HepG2 (cell line): Measurements from ENCODE around the gene CMTM1. TPM values are rescaled to one million over a fixed set of nuclear protein-coding genes. Genes with fewer than 3 reads are reported as not detected.

ENCODE experiments used
- CHCHD3 ChIP-seq: sonication (generic); formaldehyde crosslinking; IDR thresholded peaks from 2 replicates; pipeline ENCODE4 v1.8.0; 2022; ENCODE audit warnings: mild to moderate bottlenecking, missing genetic modification reagents, moderate library complexity
- HCFC1 ChIP-seq: fragments of 150-350 bp; IDR thresholded peaks from 2 replicates; pipeline ENCODE4 v1.6.1; 2014; ENCODE audit warnings: low read depth, low read length
- HMGA1 ChIP-seq: sonication (generic); formaldehyde crosslinking; conservative IDR thresholded peaks from 2 replicates; pipeline ENCODE4 v1.4.0; 2020; ENCODE audit warnings: missing genetic modification reagents
- KDM2A ChIP-seq: sonication (generic); formaldehyde crosslinking; IDR thresholded peaks from 2 replicates; pipeline ENCODE4 v1.4.0; 2020; ENCODE audit warnings: low read depth, missing genetic modification reagents, borderline replicate concordance
- MED13 ChIP-seq: sonication (generic); formaldehyde crosslinking; IDR thresholded peaks from 2 replicates; pipeline ENCODE4 v1.5.0; 2020; ENCODE audit warnings: missing genetic modification reagents
- NFKB2 ChIP-seq: sonication (generic); formaldehyde crosslinking; IDR thresholded peaks from 2 replicates; pipeline ENCODE4 v1.4.0; 2020; ENCODE audit warnings: missing genetic modification reagents, borderline replicate concordance
- ONECUT2 ChIP-seq: sonication (generic); formaldehyde crosslinking; IDR thresholded peaks from 2 replicates; pipeline ENCODE4 v1.4.0; 2020; ENCODE audit warnings: missing genetic modification reagents
- PCBP1 ChIP-seq: fragments of 200-400 bp; formaldehyde crosslinking; IDR thresholded peaks from 2 replicates; pipeline ENCODE4 v1.6.1; 2017; ENCODE audit warnings: mild to moderate bottlenecking, low read depth, low read length, borderline replicate concordance
- PHF8 ChIP-seq: sonication (generic); formaldehyde crosslinking; IDR thresholded peaks from 2 replicates; pipeline ENCODE4 v1.5.0; 2020; ENCODE audit warnings: missing genetic modification reagents
- POLR2G ChIP-seq: fragments of 200-400 bp; formaldehyde crosslinking; IDR thresholded peaks from 2 replicates; pipeline ENCODE4 v1.6.1; 2018; ENCODE audit warnings: mild to moderate bottlenecking, low read depth, low read length, moderate library complexity
- SYNCRIP ChIP-seq: fragments of 200-400 bp; formaldehyde crosslinking; IDR thresholded peaks from 2 replicates; pipeline ENCODE4 v1.6.1; 2018; ENCODE audit warnings: mild to moderate bottlenecking, low read depth, low read length; ENCODE audit not compliant: insufficient read depth
- TMF1 ChIP-seq: sonication (generic); formaldehyde crosslinking; IDR thresholded peaks from 2 replicates; pipeline ENCODE4 v1.8.1; 2022; ENCODE audit warnings: low read depth, missing genetic modification reagents
- U2AF1 ChIP-seq: fragments of 200-400 bp; formaldehyde crosslinking; optimal IDR thresholded peaks from 2 replicates; pipeline ENCODE3; 2017; ENCODE audit warnings: mild to moderate bottlenecking, low read depth, low read length
- XRCC5 ChIP-seq: fragments of 200-400 bp; formaldehyde crosslinking; optimal IDR thresholded peaks from 2 replicates; pipeline ENCODE3; 2017; ENCODE audit warnings: mild to moderate bottlenecking, low read length
- ZNF138 ChIP-seq: sonication (generic); formaldehyde crosslinking; IDR thresholded peaks from 2 replicates; pipeline ENCODE4 v1.5.0; 2020; ENCODE audit warnings: mild to moderate bottlenecking, low read depth, missing genetic modification reagents
- ZNF180 ChIP-seq: sonication (generic); formaldehyde crosslinking; IDR thresholded peaks from 2 replicates; pipeline ENCODE4 v1.4.0; 2020; ENCODE audit warnings: low read depth, missing genetic modification reagents, borderline replicate concordance
- ZNF432 ChIP-seq: sonication (generic); formaldehyde crosslinking; IDR thresholded peaks from 2 replicates; pipeline ENCODE4 v1.5.0; 2020; ENCODE audit warnings: missing genetic modification reagents, mild to moderate bottlenecking, borderline replicate concordance
- ZNF44 ChIP-seq: sonication (generic); formaldehyde crosslinking; IDR thresholded peaks from 2 replicates; pipeline ENCODE4 v1.5.1; 2020; ENCODE audit warnings: mild to moderate bottlenecking, missing genetic modification reagents
- ZNF724P ChIP-seq: sonication (generic); formaldehyde crosslinking; IDR thresholded peaks from 2 replicates; pipeline ENCODE4 v1.8.0; 2022; ENCODE audit warnings: missing genetic modification reagents, borderline replicate concordance
- ZNF746 ChIP-seq: sonication (generic); formaldehyde crosslinking; IDR thresholded peaks from 2 replicates; pipeline ENCODE4 v1.8.0; 2022; ENCODE audit warnings: mild to moderate bottlenecking, missing genetic modification reagents
- polyA plus RNA-seq, 8 experiments: library from polyadenylated mRNA; depleted of rRNA in 3 of 8; stranded (reverse) in 7 of 8; unstranded in 1 of 8; fragments of >200 nt; fragmentation: Illumina TruSeq in 4 of 8; extraction: Trizol in 4 of 8; gene quantifications; 2 replicates each; pipeline versions ENCODE4 v1.2.1 to v1.2.3, GENCODE V29; 2011 to 2016; ENCODE audit warnings: low read depth in 4 of 8, missing spikeins in 1 of 8, mixed read lengths in 1 of 8; ENCODE audit not compliant: insufficient read depth in 1 of 8
- total RNA-seq, 5 experiments: library from RNA; depleted of rRNA; stranded (reverse); fragments of >200 nt; fragmentation: Illumina TruSeq; extraction: Trizol; gene quantifications; 2 replicates each; pipeline ENCODE4 v1.2.3, GENCODE V29; 2016; ENCODE audit warnings: low read depth in 1 of 5
- TF ChIP-seq, protein P1 (sequence below): sonication (generic); formaldehyde crosslinking; IDR thresholded peaks from 2 replicates; pipeline ENCODE4 v1.8.1; 2023; ENCODE audit warnings: mild to moderate bottlenecking, missing genetic modification reagents
- TF ChIP-seq, protein P2 (sequence below): sonication (generic); formaldehyde crosslinking; IDR thresholded peaks from 2 replicates; pipeline ENCODE4 v1.8.0; 2022; ENCODE audit warnings: missing genetic modification reagents, low read depth, mild to moderate bottlenecking, borderline replicate concordance
- TF ChIP-seq, protein P3 (sequence below): sonication (generic); formaldehyde crosslinking; IDR thresholded peaks from 2 replicates; pipeline ENCODE4 v1.9.0; 2022; ENCODE audit warnings: missing genetic modification reagents, mild to moderate bottlenecking, borderline replicate concordance
- TF ChIP-seq, protein P4 (sequence below): sonication (generic); formaldehyde crosslinking; IDR thresholded peaks from 2 replicates; pipeline ENCODE4 v1.5.0; 2020; ENCODE audit warnings: mild to moderate bottlenecking, missing genetic modification reagents

The CMTM1 gene
- total and polyA plus RNA-seq, 2 of the 13 experiments (the other 11 are each of a cell fraction or from before 2014, with no cell fraction given) = 1.7 to 2.9 TPM

DNA sequence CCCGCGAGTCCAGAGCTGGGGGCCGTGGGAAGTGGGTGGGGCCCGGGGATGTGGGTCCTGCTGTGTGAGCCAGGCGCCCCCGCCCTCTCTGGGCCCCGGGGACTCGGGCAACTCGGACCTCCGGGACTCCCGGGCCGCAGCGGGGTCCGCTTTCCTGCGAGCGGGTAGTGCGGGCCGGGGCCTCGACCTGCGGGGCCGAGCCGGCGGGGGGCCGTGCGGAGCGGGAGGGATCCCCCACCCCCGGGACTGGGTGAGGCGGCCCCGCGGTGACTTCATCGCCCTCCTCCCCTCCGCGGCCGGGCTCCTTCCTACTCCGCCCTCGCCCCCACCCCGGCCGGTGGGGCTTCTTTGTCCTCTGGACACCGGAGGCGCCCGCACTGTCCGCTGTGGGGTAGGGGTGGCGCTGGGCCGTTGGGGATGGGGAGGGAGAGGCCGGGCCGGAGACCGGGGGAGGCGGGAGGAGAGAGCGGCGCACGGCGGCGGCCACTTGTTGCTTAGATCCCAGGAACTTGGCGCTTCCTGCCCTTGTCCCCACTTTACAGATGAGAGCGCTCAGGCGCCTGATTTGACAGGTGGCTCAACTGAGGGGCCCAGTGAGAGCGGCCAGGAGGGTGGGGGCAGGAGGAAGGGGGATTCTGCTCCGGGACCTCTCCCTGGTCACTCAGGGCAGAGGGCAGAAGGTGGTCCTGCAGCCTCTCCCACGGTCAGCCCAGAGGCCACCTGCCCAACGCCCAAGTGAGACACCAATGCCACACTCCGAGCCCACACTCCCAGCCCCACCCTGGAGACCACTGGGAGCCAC, 39.1 kb downstream of the CMTM1 start (continued):
- TF ChIP-seq SYNCRIP (no peak), ZNF180 (CRISPR knock-in tag) (no peak), ZNF44 (CRISPR knock-in tag) (no peak), ZNF724P (CRISPR knock-in tag) (peak; percentile 44; the same call in 1 of the 2 replicates), XRCC5 (no peak), PHF8 (CRISPR knock-in tag) (peak; percentile 35; the same call in 1 of the 2 replicates), POLR2G (peak; percentile 41), PCBP1 (peak; percentile 23; the same call in 1 of the 2 replicates), TMF1 (CRISPR knock-in tag) (no peak), HCFC1 (no peak), HMGA1 (no peak), MED13 (CRISPR knock-in tag) (no peak; the same call in 1 of the 2 replicates), CHCHD3 (CRISPR knock-in tag) (no peak), U2AF1 (no peak), KDM2A (CRISPR knock-in tag) (no peak), ZNF138 (CRISPR knock-in tag) (no peak), ZNF432 (CRISPR knock-in tag) (no peak), NFKB2 (CRISPR knock-in tag) (no peak), ZNF746 (CRISPR knock-in tag) (peak; percentile 38; the same call in 1 of the 2 replicates), ONECUT2 (CRISPR knock-in tag) (no peak)
- TF ChIP-seq, protein P1, sequence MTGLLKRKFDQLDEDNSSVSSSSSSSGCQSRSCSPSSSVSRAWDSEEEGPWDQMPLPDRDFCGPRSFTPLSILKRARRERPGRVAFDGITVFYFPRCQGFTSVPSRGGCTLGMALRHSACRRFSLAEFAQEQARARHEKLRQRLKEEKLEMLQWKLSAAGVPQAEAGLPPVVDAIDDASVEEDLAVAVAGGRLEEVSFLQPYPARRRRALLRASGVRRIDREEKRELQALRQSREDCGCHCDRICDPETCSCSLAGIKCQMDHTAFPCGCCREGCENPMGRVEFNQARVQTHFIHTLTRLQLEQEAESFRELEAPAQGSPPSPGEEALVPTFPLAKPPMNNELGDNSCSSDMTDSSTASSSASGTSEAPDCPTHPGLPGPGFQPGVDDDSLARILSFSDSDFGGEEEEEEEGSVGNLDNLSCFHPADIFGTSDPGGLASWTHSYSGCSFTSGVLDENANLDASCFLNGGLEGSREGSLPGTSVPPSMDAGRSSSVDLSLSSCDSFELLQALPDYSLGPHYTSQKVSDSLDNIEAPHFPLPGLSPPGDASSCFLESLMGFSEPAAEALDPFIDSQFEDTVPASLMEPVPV (CRISPR knock-in tag) = peak; percentile 88; the same call in 1 of the 2 replicates
- TF ChIP-seq, protein P2, sequence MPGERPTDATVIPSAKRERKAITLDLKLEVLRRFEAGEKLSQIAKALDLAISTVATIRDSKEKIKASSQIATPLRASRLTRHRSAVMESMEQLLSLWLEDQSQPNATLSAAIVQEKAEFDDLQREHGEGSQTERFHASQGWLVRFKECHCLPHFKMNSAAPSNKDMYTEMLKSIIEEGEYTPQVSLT (CRISPR knock-in tag) = no peak
- TF ChIP-seq, protein P3, sequence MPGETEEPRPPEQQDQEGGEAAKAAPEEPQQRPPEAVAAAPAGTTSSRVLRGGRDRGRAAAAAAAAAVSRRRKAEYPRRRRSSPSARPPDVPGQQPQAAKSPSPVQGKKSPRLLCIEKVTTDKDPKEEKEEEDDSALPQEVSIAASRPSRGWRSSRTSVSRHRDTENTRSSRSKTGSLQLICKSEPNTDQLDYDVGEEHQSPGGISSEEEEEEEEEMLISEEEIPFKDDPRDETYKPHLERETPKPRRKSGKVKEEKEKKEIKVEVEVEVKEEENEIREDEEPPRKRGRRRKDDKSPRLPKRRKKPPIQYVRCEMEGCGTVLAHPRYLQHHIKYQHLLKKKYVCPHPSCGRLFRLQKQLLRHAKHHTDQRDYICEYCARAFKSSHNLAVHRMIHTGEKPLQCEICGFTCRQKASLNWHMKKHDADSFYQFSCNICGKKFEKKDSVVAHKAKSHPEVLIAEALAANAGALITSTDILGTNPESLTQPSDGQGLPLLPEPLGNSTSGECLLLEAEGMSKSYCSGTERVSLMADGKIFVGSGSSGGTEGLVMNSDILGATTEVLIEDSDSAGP (CRISPR knock-in tag) = no peak
- TF ChIP-seq, protein P4, sequence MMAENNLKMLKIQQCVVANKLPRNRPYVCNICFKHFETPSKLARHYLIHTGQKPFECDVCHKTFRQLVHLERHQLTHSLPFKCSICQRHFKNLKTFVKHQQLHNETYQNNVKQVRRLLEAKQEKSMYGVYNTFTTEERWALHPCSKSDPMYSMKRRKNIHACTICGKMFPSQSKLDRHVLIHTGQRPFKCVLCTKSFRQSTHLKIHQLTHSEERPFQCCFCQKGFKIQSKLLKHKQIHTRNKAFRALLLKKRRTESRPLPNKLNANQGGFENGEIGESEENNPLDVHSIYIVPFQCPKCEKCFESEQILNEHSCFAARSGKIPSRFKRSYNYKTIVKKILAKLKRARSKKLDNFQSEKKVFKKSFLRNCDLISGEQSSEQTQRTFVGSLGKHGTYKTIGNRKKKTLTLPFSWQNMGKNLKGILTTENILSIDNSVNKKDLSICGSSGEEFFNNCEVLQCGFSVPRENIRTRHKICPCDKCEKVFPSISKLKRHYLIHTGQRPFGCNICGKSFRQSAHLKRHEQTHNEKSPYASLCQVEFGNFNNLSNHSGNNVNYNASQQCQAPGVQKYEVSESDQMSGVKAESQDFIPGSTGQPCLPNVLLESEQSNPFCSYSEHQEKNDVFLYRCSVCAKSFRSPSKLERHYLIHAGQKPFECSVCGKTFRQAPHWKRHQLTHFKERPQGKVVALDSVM (CRISPR knock-in tag) = peak; percentile 10; the same call in 1 of the 2 replicates
